Stimulated activated CD4-positive, alpha-beta T cell treated with anti-CD3 and anti-CD28 coated beads, TNF-alpha, amount 100 ng/mL, for 1 hour (primary cell): Measurements from ENCODE around the gene COBL.

Experiments used
- DNase-seq, 3 donors: peaks; one replicate each; pipeline ENCODE4 v3.0.0-alpha.2; 2020; ENCODE audit warnings: low read depth in 3 of 3, low spot score in 1 of 3

The COBL gene

DNA sequence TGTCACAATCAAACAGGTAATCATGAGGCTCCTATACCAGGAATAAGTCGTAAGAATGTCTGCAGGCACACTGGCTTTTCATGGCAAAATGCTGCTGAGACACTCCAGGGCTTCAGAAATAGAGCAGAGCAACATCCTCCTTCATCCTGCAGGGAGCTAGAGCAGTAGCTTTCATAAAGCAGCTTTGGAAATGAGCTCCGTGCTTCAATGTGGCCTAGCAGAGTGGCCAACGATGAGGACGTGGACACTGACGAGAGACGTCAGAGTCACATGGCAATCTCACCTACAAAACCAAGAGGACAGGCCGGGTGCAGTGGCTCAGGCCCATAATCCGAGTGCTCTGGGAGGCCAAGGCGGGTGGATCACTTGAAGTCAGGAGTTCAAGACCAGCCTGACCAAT, 9.8 kb downstream of the COBL start:
- DNase-seq, result no peak

GRCh38 chr7:51304729-51305128, 11.9 kb downstream of the COBL start:
- DNase-seq, result no peak

- no peak for DNase-seq
Observed at GRCh38 chr7:51303142-51303525, 13.5 kb downstream of the COBL start.

DNA sequence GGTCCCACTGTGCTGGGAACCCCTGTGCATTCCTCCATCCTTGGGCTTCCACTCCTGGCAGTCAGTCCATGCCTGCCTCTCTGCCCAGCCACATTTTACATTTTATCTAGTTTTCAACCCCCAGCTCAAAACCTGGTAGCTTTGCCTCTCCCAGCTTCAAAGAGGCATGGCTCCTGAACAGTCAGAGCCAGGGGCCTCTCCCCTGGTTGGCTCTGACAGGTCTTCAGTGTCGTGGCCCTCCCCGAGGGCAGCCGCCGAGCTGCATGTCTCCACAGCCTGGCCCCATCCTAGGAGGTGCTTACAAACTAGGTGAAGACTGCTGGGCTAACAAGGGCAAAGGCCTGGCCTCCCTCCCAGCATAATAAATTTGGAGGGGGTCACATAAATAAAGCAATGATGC, 14.8 kb downstream of the COBL start:
- DNase-seq, result no peak

GRCh38 chr7:51300762-51301674, 15.6 kb downstream of the COBL start:
- DNase-seq, result no peak

GRCh38 chr7:51299391-51300133, 17.0 kb downstream of the COBL start:
- no peak for DNase-seq

DNA sequence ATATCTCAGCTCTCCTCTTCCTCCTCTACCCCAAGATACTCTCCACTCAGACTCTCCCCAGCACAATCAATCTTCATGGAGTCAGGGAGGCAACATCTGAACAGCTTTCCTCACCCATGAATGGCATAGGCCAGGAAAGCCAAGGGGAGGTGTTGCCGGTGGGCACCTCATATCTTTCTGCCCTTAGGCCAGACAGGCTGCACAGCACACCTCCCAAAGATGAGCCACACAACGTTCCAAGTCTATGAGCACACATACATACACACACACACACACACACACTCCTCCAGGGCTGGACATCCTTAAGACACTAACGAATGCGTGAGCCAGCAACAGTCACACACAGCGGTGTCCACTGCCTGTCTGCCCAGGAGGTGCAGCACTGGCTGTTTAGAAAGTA, 17.7 kb downstream of the COBL start:
- DNase-seq, result no peak

GRCh38 chr7:51297986-51298385, 18.6 kb downstream of the COBL start:
- no peak for DNase-seq

DNA sequence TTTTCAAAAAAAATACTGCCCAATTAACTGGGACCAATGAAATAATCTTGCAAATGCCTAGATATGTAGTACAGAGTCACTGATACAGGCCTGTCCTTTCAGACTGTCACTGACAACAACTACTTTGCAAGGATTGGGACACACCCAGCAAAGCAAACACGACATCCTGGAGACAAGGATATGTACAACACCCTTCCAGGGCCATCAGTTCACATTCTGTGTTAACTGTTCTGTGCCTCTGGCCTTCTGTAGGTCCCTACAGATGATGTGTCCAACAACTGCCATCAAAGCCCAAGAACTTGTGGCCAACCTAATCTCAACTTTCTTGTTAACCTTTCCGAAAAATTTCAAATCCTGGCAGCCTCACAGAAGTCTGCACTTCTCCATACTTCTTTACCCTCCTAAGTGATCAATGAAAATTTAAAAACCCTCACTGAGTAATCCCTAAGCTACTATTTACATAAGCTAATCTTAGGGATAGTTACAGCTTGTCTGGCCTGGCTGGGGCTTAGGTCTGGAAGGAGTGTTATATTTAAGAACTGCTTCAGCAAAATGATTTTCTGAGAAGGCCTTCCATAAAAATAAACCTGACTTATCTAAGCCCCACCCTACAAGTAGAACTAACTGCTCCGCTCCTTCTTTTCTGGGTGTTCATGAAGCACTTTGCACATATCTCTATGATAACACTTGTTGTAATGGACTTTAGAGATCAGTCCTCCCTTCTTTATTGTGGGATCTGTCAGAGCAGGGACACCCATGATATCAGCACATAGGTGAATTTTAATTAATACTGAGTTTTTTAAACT, 21.0 kb downstream of the COBL start:
- no peak for DNase-seq

GRCh38 chr7:51292596-51292995, 24.0 kb downstream of the COBL start:
- DNase-seq, result no peak

- no peak for DNase-seq
Observed at GRCh38 chr7:51290702-51291540, 25.7 kb downstream of the COBL start.

GRCh38 chr7:51290304-51290637, 26.3 kb downstream of the COBL start:
- no peak for DNase-seq

DNA sequence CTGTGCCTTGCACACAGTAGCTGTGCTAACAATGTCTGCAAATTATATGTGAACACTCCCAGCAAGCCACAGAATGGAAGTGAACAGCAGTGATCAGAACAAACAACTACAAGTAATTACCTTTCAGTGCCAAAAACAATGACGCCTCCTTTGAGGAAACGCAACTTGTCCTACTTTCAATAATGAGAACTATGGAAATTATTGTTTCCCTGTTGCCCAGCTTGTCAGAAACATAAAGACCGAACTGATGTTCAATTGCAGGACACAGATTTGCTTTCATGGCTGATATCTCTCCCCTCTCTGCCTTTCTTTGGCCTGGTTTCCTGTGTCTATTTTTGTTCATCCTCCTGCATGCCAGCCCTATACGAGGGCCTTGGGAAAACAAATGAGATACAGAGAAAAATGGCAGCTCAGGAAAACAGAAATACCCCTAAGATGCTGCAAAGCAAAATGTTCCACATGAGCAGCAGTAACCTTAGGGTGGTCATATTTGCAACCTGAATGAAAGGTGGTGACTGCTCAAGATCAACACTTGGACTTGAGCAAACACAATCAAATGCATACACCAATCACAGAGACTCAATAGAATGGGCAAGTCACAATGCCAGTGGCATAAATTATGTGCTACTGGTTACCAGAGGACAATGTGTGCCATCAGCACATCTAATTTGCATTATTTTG, 26.8 kb downstream of the COBL start:
- no peak for DNase-seq

GRCh38 chr7:51288896-51289622, 27.6 kb downstream of the COBL start:
- DNase-seq, result no peak

GRCh38 chr7:51286401-51286800, 30.2 kb downstream of the COBL start:
- DNase-seq, result no peak

DNA sequence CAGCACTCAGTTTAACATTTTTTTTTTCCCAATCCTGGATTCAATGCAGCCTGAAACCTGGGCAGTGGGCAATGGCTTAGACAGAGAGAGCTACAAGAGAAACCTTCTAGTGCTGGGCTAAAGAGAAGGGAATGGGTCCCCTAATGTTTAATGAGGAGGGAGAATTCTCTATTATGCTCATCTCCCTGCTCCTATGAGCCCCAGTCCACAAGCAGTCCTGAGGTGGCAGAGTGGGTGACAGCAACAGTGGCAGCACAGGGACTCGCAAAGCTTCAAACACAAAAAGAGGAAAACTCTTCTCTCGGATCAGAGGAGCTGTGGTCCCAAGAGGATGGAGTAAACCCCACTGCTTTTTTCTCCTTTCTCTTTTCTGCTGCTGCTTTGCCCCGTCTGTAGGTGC, 36.5 kb downstream of the COBL start:
- DNase-seq, result no peak

- no peak for DNase-seq
Observed at GRCh38 chr7:51279391-51280023, 37.1 kb downstream of the COBL start.

DNA sequence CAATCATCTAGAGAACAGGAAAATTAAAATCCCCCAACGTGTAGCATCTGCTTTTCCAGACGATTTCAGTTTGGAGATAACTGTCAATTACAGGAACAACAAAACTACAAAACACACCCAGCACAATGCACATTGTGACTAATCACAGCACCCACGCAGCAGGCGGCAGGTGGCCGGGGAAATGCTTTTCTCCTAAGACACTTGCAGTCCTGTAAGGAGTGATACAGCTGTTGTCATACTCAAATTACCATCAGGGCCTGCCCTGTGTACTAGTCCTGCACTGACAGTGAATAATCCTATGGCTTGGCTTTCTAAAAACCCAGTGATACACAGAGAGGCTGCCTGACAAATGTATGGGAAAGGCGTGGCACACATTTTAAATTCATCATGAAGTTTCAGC, 37.8 kb downstream of the COBL start:
- DNase-seq, result no peak

DNA sequence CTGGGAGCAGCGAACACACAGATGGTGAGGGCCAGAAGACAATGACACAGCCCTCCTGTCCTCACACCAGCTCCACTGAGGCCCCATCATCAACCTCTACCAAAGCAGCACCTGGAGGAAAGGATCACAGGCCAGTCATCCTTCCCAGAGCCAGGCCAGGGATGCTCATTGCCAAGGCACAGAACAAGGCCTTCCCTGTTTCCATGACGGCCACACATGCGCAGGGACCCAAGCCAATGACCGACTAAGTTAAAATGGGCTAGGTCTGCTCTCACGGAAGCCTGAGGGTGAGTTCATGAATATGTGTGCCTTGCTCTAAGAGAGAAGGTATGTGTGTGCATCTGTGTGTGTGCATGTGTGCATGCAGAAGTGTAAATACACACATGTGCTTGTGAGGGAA, 39.6 kb downstream of the COBL start:
- no peak for DNase-seq
